ENCODE measurements around the gene GAB3. TPM values are rescaled to one million over a fixed set of nuclear protein-coding genes. Genes with fewer than 3 reads are reported as not detected.
"Not testable (repeated sequence)": the region's sequence is repeated elsewhere in the genome, so short reads cannot be mapped to it uniquely, and the experiment has no call there.

The GAB3 gene
- polyA plus RNA-seq, 1 donor: 3.2 TPM

DNA sequence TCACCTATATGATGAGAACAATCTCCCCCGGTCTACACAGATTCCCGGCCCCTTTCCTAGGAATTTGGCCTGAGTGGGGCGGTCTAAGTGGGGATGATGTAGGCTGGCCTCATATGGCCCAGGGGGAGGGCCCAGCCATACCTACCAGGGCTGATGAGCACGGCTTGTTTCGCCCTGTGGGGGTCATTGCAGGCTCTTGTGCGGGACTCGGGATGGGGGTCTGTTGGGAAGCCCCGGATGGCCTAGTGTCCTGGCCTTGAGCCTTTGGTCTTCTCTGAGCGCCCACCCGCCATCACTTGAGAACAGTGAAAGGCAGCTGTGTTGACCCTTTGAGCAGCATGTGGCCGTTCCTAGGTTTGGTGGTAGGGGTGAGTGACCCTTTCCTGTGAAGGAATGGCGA, 92.7 kb downstream of the GAB3 start:
- DNase-seq: no peak
- H3K4me1 ChIP-seq (ENCODE audit: control insufficient read depth, insufficient read depth, low read length): no peaks in the 10 kb centered on the region

DNA sequence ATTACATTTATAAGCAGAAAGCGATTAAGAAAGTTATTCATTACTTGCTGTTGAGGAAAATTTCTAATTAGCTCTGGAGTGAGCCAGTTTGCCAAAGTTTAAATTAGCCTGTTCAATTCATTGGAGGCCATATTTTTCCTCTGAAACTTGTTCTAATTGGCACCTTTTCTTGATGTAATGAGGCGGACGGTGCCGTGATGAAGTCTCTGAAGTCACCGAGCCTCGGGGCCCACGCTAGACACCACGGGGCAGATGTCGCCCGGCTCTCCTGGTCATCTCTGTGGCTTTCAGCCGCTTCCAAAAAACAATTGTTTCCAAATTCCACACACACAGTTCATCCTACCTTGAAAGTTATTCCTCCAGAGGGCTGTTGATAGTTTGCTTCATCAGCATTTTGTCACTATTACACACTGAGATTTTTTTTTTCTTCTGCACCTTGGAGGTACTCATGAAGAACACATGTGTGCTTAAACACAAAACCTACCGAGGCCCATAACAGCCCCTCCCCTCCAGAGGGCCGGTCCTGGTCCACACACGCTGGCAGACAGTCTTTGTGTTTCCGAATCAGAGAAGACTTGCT, 93.6 kb downstream of the GAB3 start:
- H3K9me3 ChIP-seq (ENCODE audit: control insufficient read depth, low read depth, low read length): no peaks in the 10 kb centered on the region
- no peak for DNase-seq
- no peaks in the 10 kb centered on the region for H3K36me3 ChIP-seq (ENCODE audit: control insufficient read depth, insufficient read depth, low read length)
- H3K27me3 ChIP-seq (ENCODE audit: control insufficient read depth, insufficient read depth, low read length): no peaks in the 10 kb centered on the region
- no peaks in the 10 kb centered on the region for H3K4me1 ChIP-seq (ENCODE audit: control insufficient read depth, insufficient read depth, low read length)
- no CpG with 5 or more reads among the region's 15 CpGs for WGBS (ENCODE audit: insufficient coverage, low lambda C conversion rate)
- no peak overlapping the region for H3K27ac ChIP-seq (ENCODE audit: low read length)
- H3K4me3 ChIP-seq (ENCODE audit: low read length): no peak overlapping the region

More for the DNA sequence above, 92.7 kb downstream of the GAB3 start:
- H3K4me3 ChIP-seq (ENCODE audit: low read length): no peak overlapping the region
- no peaks in the 10 kb centered on the region for H3K36me3 ChIP-seq (ENCODE audit: control insufficient read depth, insufficient read depth, low read length)
- H3K9me3 ChIP-seq (ENCODE audit: control insufficient read depth, low read depth, low read length): no peaks in the 10 kb centered on the region
- H3K27ac ChIP-seq (ENCODE audit: low read length): no peak overlapping the region
- no CpG with 5 or more reads among the region's 12 CpGs for WGBS (ENCODE audit: insufficient coverage, low lambda C conversion rate)
- no peaks in the 10 kb centered on the region for H3K27me3 ChIP-seq (ENCODE audit: control insufficient read depth, insufficient read depth, low read length)

DNA sequence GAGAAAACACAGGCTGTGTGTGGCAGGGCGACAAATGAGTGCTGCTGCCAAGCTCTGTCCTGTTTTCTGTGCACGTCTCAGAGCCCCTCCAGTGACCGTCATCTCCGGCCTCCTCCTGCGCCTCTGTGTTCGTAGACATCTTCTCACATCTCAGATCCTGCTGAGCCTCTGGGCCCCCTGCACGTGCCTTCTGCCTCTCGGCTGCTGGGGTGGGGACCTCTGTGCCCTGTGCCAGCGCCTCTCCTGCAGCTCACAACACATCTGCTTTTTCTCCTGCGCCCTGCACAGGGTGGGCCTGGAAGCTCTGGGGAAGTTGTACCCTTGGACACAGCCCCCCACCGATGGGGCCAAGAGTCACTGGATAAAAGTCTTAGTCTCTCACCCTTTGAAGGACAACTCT, 95.1 kb downstream of the GAB3 start:
- H3K27ac ChIP-seq (ENCODE audit: low read length): no peak overlapping the region
- H3K36me3 ChIP-seq (ENCODE audit: control insufficient read depth, insufficient read depth, low read length): no peaks in the 10 kb centered on the region
- no peaks in the 10 kb centered on the region for H3K4me1 ChIP-seq (ENCODE audit: control insufficient read depth, insufficient read depth, low read length)
- no peaks in the 10 kb centered on the region for H3K9me3 ChIP-seq (ENCODE audit: control insufficient read depth, low read depth, low read length)
- no peak overlapping the region for H3K4me3 ChIP-seq (ENCODE audit: low read length)
- WGBS (ENCODE audit: insufficient coverage, low lambda C conversion rate): no CpG with 5 or more reads among the region's 11 CpGs
- H3K27me3 ChIP-seq (ENCODE audit: control insufficient read depth, insufficient read depth, low read length): no peaks in the 10 kb centered on the region
- no peak for DNase-seq

DNA sequence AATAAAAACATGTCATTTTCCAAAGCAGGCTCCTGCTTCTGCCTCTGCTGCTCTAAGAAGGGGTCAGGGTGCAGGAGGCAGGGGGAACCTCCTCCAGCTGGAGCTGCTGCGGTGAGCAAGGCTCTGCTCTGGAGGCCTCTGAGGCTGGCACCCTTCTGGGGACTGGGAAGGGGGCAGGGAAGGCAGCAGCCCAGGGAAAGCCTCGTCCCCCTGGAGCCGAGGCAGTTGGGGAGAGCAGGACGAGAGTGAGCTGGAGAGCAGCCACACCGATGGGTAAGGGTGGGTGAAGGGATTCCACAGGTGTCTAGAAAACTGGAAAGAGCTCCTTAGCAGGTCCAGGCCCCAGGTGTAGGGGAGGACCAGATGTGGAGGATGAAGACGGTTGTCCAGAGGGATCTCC, 95.5 kb downstream of the GAB3 start:
- no peak for DNase-seq
- no peaks in the 10 kb centered on the region for H3K4me1 ChIP-seq (ENCODE audit: control insufficient read depth, insufficient read depth, low read length)
- H3K27me3 ChIP-seq (ENCODE audit: control insufficient read depth, insufficient read depth, low read length): no peaks in the 10 kb centered on the region
- no peaks in the 10 kb centered on the region for H3K36me3 ChIP-seq (ENCODE audit: control insufficient read depth, insufficient read depth, low read length)
- no peak overlapping the region for H3K27ac ChIP-seq (ENCODE audit: low read length)
- H3K4me3 ChIP-seq (ENCODE audit: low read length): no peak overlapping the region
- no peaks in the 10 kb centered on the region for H3K9me3 ChIP-seq (ENCODE audit: control insufficient read depth, low read depth, low read length)
- WGBS (ENCODE audit: insufficient coverage, low lambda C conversion rate): no CpG with 5 or more reads among the region's 6 CpGs

DNA sequence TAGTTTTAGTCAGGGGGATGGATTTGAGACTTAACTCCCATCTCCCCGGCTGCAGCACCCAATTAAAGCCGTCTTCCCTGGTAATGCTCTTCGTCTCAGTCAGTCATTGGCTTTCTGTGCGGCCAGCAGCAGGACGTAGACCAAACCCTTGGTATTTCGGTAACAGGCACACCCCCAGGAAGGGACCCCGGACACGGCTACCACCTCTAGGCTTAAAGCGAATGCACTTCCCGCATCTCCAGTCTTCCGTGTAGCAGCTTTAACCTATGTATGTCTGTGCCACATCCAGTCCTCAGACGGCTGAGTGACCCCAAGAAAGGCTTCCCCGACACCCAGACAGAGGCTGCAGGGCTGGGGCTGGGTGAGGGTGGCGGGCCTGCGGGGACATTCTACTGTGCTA, 96.0 kb downstream of the GAB3 start:
- no CpG with 5 or more reads among the region's 15 CpGs for WGBS (ENCODE audit: insufficient coverage, low lambda C conversion rate)
- no peaks in the 10 kb centered on the region for H3K9me3 ChIP-seq (ENCODE audit: control insufficient read depth, low read depth, low read length)

DNA sequence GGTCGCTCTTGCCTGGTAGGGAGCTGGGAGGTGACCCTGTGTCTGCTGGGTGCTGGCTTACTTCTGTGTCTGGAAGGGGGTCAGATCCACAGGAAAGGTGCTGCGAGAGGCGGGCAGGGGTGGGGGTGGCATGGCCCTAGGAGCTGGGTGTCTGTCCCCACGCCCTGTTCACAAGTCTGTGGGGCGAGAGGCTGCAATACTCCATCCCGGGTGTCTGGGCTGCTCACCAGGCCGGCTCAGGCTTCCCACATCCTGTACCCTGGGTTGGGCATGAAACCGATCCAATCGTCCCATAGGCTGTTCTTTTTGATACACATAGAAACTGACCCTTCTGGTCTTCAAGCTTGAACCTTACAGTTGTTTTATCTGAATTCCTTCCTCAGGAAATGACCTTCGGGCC, 96.5 kb downstream of the GAB3 start:
- Histone ChIP-seq H3K36me3 (ENCODE audit: control insufficient read depth, insufficient read depth, low read length) (no peaks in the 10 kb centered on the region), H3K4me3 (ENCODE audit: low read length) (no peak overlapping the region), H3K27ac (ENCODE audit: low read length) (no peak overlapping the region), H3K27me3 (ENCODE audit: control insufficient read depth, insufficient read depth, low read length) (no peaks in the 10 kb centered on the region), H3K4me1 (ENCODE audit: control insufficient read depth, insufficient read depth, low read length) (no peaks in the 10 kb centered on the region), H3K9me3 (ENCODE audit: control insufficient read depth, low read depth, low read length) (no peaks in the 10 kb centered on the region)
- no CpG with 5 or more reads among the region's 10 CpGs for WGBS (ENCODE audit: insufficient coverage, low lambda C conversion rate)
- DNase-seq: no peak

More for the DNA sequence above, 96.0 kb downstream of the GAB3 start:
- Histone ChIP-seq H3K36me3 (ENCODE audit: control insufficient read depth, insufficient read depth, low read length) (no peaks in the 10 kb centered on the region), H3K4me3 (ENCODE audit: low read length) (no peak overlapping the region), H3K27ac (ENCODE audit: low read length) (no peak overlapping the region), H3K27me3 (ENCODE audit: control insufficient read depth, insufficient read depth, low read length) (no peaks in the 10 kb centered on the region), H3K4me1 (ENCODE audit: control insufficient read depth, insufficient read depth, low read length) (no peaks in the 10 kb centered on the region)
- DNase-seq: no peak

DNA sequence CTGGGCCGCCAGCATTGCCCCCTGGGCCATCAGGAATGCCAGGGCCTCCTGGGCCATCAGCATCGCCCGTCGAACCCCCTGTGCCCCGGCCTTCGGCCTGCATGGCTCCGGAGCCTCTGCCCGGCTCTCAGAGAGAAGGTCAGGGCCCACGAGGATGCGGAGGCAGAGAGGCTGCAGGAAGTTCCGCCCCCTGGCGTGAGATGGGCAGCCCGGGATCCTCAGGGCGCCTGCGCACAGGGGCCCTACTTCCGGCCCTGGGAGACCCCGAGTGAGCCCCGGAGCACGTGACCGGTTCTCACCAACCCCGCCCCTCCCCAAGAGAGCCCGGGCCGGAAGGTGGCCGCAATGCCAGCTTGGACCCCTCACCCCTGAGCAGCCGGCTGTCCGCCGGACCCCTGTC, 97.5 kb downstream of the GAB3 start, which contains the start of gene CTAG2:
TSS of gene CTAG2 (minus strand) at position 167 of the 400 bp plus-strand sequence. CDS start at position 103, 64 bp downstream.
- H3K27ac ChIP-seq (ENCODE audit: low read length); DNase-seq; H3K27me3 ChIP-seq (ENCODE audit: control insufficient read depth, insufficient read depth, low read length); H3K4me3 ChIP-seq (ENCODE audit: low read length); H3K36me3 ChIP-seq (ENCODE audit: control insufficient read depth, insufficient read depth, low read length); H3K9me3 ChIP-seq (ENCODE audit: control insufficient read depth, low read depth, low read length); H3K4me1 ChIP-seq (ENCODE audit: control insufficient read depth, insufficient read depth, low read length): not testable (repeated sequence)
- no CpG with 5 or more reads among the region's 27 CpGs for WGBS (ENCODE audit: insufficient coverage, low lambda C conversion rate)

DNA sequence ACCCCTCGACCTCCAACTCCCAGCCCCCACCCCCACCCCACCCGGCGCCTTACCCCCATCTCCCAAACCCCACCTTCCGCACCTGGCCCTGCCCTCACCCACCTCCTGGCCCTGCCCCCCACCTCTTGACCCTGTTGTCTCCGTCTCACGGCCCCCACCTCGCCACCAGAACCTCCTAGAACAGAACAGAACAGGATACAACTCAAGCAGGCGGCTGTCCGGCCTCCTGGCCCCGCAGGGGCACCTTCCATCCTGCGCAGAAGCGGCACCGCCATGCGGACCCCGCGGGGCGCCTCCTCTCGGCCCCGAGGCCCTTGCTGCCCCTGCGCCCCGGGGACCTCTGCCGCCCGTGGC, 97.9 kb downstream of the GAB3 start:
- WGBS (ENCODE audit: insufficient coverage, low lambda C conversion rate): no CpG with 5 or more reads among the region's 23 CpGs
- no peak for DNase-seq
- no peak overlapping the region for H3K4me3 ChIP-seq (ENCODE audit: low read length)
- no peaks in the 10 kb centered on the region for H3K9me3 ChIP-seq (ENCODE audit: control insufficient read depth, low read depth, low read length)
- H3K27ac ChIP-seq (ENCODE audit: low read length): no peak overlapping the region
- no peaks in the 10 kb centered on the region for H3K4me1 ChIP-seq (ENCODE audit: control insufficient read depth, insufficient read depth, low read length)
- H3K36me3 ChIP-seq (ENCODE audit: control insufficient read depth, insufficient read depth, low read length): no peaks in the 10 kb centered on the region
- no peaks in the 10 kb centered on the region for H3K27me3 ChIP-seq (ENCODE audit: control insufficient read depth, insufficient read depth, low read length)

DNA sequence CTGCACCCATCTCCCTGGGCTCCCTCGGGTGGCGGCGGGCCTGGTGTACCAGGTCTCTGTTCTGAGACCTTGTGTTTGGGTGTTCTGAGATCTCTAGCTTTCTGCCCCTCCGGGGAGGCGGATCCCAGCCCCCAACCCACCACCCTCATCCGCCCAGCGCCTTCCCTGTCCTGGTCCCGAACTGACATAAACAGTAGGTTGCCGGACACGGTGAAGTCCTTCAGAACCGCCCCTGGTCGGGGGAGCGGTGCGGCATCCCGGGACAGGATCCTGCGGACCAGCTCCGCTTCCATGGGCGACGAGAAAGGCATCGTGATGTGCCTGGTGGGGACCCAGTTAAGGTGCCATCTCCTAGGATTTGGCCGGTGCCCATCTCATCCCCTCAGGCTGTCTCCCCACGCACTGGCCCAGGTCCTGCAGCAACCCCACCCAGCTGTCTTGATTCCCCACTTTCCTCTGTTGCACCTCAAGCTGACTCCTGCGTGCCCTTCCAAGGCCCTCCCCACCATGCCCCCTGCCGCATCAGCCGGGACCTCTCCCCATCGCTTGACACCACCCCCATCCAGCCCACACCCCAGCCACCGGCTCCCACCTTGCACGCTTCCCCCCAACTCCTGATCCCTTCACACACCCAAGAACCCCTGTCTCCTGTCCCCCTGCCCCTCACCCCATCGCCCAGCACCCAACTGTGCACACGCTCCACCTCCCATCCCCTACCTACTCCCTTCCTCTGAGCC, 98.4 kb downstream of the GAB3 start:
- no peaks in the 10 kb centered on the region for H3K36me3 ChIP-seq (ENCODE audit: control insufficient read depth, insufficient read depth, low read length)
- H3K4me1 ChIP-seq (ENCODE audit: control insufficient read depth, insufficient read depth, low read length): no peaks in the 10 kb centered on the region
- WGBS (ENCODE audit: insufficient coverage, low lambda C conversion rate): no CpG with 5 or more reads among the region's 30 CpGs
- no peak overlapping the region for H3K4me3 ChIP-seq (ENCODE audit: low read length)
- H3K9me3 ChIP-seq (ENCODE audit: control insufficient read depth, low read depth, low read length): no peaks in the 10 kb centered on the region
- DNase-seq: no peak
- H3K27me3 ChIP-seq (ENCODE audit: control insufficient read depth, insufficient read depth, low read length): no peaks in the 10 kb centered on the region
- H3K27ac ChIP-seq (ENCODE audit: low read length): no peak overlapping the region

DNA sequence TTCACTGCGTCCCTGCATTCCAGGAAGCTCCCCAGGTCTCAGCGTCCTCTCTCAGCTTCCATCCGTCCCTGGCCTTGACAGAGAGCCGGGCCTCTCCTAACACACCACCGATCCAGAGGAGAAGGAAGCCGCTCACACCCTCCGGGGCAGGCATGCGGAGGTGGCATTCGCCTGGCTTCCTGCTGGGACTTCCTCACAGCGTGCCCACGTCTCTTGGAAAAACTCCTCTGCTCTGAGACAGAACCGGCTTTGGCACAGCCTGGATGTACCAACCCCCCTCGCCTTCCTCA, 100.7 kb downstream of the GAB3 start:
- DNase-seq: no peak
- Histone ChIP-seq H3K27ac (ENCODE audit: low read length) (no peak overlapping the region), H3K9me3 (ENCODE audit: control insufficient read depth, low read depth, low read length) (no peaks in the 10 kb centered on the region), H3K4me1 (ENCODE audit: control insufficient read depth, insufficient read depth, low read length) (no peaks in the 10 kb centered on the region), H3K27me3 (ENCODE audit: control insufficient read depth, insufficient read depth, low read length) (no peaks in the 10 kb centered on the region), H3K4me3 (ENCODE audit: low read length) (no peak overlapping the region), H3K36me3 (ENCODE audit: control insufficient read depth, insufficient read depth, low read length) (no peaks in the 10 kb centered on the region)
- no CpG with 5 or more reads among the region's 13 CpGs for WGBS (ENCODE audit: insufficient coverage, low lambda C conversion rate)
